ENCODE measurements around the gene GABARAP.
A peak's percentile ranks its signal among the peaks of the same experiment; 100 is the strongest.

The GABARAP gene

GRCh38 chr17:7205561-7205960 lies 36.7 kb downstream of the GABARAP start:
- no peak for DNase-seq

- peak; percentile 76 for DNase-seq
Observed at GRCh38 chr17:7204828-7205461, 37.3 kb downstream of the GABARAP start.

GRCh38 chr17:7204336-7204735 lies 37.9 kb downstream of the GABARAP start:
- DNase-seq = no peak

DNA sequence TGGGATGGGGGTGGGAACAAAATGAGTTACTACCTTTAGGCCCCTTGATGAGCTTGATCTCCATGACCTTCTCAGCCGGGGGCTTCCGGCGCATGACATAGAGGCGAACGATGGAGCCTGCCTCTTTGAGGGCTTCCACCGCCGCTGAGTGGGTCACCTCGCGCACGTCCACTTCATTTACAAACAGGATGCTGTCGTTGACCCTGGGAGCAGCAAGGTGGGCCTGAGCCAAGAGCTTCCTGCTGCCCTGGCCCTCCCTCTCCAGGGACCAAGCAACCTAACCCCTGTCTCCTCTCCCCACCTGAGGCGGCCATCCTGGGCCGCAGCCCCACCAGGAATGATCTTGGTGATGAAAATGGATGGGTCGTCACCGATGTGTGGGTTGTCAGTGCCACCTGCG lies 38.9 kb downstream of the GABARAP start:
- no peak for DNase-seq

DNA sequence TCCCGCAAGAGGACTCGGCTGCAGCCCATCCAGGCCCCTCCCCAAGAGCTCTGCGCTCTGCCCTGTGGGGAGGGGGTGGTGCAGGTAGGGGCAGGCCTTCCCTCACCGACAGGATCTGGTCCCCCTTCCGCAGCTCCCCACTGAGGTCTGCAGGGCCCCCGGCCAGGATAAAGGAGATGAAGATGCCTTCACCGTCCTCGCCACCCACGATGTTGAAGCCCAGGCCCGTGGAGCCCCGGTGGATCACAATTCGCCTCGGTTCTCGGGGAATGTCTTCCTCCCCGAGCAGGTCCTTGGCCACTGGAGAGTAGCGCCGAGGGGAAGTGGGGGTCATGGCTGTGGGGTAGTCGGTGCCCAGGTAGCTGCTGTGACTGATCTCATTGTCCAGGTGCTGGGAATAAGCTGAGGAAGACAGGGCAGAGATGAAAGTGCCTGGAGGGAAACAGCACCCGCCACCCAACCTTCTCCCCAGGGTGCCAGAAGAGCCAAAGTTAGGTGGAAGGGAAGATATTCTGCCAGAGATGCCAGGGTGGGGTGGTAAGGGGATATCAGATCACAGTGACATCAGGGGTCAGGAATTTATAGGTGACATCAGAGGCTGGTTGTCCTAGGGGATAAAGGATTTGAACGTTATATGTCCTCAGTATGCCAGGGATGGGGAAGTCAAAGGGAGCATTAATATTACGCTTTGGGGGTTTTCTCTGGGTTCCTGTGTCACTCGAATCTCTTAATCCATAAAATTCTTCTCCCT lies 45.4 kb downstream of the GABARAP start:
- DNase-seq = no peak

DNA sequence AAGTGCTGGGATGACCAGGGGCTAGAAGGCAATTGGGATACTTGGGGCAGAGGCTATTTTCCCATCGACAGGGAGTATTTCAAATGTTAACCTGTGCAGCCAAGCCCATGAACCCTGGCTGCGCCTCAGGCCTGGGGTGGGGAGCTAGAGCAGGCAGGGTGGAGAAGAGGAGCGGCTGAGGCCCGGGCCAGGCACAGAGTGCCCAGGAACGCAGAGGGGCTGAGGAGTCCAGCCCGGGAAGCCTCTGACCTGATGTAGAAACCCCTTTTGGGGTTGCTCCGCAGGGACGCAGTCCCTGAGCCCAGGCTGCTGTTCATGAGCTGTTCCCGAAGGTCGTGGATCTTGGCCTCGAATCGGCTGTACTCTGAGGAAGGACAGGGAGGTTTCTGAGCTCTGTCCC lies 46.3 kb downstream of the GABARAP start:
- no peak for DNase-seq

DNA sequence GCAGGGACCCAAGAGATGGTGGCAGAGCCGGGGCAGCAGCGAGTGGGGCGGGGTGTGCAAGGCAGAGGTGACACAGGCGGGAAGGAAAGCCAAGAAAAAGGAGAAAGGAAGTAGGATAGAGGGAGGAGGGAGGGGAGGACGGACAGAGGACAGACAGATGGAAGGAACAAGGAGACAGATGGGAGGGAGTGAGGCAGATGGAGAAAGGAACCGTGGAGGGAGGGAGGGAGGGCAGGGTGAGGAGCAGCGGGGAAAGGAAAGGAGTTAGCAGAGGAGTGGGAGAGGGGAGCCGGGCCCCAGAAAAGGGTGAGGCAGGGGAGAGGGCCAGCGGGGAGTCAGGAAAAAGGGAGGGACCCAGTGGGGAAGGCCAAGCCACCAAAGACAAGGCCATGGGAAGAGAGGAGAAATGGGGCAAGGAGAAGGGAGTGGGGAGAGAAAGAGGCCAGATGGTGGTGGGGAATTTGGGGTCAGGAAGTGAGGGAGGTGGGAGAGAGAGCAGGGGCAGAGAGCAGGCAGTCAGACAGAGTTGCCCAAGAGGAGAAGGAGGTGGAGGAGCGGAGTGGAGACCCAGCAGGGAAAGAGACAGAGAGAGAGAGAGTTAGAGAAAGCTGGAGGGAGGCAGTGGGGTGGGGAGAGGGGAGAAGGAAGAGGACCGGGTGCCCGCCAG lies 49.8 kb downstream of the GABARAP start:
- no peak for DNase-seq

DNA sequence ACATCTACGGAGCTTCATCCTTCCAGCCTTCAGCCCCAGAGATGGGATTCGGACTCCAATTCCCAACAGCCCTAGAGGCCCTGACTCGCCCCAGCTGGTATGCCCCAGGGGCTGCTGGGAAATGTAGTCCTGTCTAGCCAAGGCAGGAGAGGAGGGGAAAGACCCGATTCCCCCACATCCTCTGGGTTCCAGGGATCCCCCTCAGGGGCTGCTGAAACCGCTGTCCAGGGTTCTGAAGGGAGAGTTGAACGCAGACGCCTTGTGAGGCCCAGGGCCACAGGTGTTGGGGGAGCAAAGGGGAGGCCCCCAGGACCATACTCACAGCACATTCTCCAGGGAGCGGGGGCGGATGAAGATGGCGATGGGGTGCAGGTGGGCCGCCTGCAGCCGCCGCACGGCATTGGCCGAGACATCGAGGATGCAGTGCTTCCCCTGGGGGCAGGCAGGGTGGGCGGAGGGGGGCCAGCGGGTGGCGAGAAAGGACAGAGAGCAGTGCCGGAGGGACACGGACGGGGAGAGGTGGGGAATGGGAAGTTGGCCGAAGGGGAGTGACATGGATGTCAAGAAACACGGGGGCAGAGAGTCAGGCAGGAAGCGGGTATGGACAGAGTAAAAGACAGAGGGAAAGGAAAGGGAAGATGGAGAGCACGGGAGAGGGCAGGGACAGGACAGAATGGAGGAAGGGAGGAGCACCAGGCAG lies 50.5 kb downstream of the GABARAP start:
- DNase-seq = no peak

- no peak for DNase-seq
Observed at GRCh38 chr17:7191069-7191468, 51.2 kb downstream of the GABARAP start.

DNA sequence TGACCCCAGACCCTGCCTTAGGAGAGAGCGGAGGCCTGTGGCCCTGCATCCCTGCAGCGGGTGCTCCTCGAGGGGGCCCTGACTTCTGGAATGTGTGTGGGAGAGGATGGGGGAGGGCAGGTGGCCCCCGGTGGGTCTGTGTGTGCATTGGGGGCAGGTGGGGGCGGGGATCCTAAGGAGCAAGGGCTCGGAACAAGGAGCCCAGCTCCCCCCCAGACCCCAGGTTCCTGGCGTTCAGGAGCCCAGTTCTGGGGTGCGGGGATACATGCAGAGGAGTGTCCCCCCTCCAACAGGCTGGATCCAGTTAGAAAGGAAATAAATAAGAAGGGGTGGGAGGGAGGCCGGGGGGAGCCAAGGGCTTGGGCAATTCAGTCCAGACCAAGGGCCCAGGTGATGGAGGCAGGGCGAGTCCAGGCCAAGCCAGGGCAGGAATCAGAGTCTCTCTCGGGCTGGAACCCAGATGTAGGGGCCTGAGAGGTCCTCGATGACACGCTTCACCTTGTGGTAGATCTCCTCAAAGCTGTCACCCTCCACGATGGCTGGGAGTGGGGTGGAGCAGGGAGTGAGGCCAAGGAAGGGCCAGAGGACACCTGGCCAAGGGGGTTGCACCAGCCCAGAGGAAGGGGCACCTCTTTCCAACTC lies 51.9 kb downstream of the GABARAP start:
- no peak for DNase-seq
